Measurements from ENCODE around the gene TULP4. TPM values are rescaled to one million over a fixed set of nuclear protein-coding genes. Genes with fewer than 3 reads are reported as not detected.

TULP4 gene
- total and polyA plus RNA-seq, 8 donors = 1.7 to 237 (median 54.3) TPM

GRCh38 chr6:158500016-158500735 lies 187.9 kb downstream of the TULP4 start:
- H3K9me3 ChIP-seq = no peaks in the 10 kb centered on the region
- TF ChIP-seq CTCF (IDR thresholded peaks at IDR 0.05) (no peak), EP300 (IDR thresholded peaks at IDR 0.05) (no peak), POLR2AphosphoS5 (IDR thresholded peaks at IDR 0.05) (no peak), POLR2A (IDR thresholded peaks at IDR 0.05) (no peak)
- H3K4me3 ChIP-seq = no peak overlapping the region
- peaks cover 6 to 73% (median 72%) of the 10 kb centered on the region in 4 donors for H3K36me3 ChIP-seq
- no peak for DNase-seq
- intact Hi-C loops (cut with DNase I; ENCODE audit: low total_unique reads) = no loop called here
- 87 to 92% (median 89%) methylated on average over 8 of the region's 8 CpGs for WGBS, 5 donors
- no peaks in the 10 kb centered on the region for H3K27me3 ChIP-seq
- H3K27ac ChIP-seq = no peak overlapping the region
- no peaks in the 10 kb centered on the region for H3K4me1 ChIP-seq

GRCh38 chr6:158501360-158502262 lies 189.3 kb downstream of the TULP4 start:
- intact Hi-C loops (cut with DNase I; ENCODE audit: low total_unique reads) = no loop called here
- TF ChIP-seq CTCF (IDR thresholded peaks at IDR 0.05) (no peak), POLR2A (IDR thresholded peaks at IDR 0.05) (no peak), POLR2AphosphoS5 (IDR thresholded peaks at IDR 0.05) (no peak), EP300 (IDR thresholded peaks at IDR 0.05) (no peak)
- DNase-seq = no peak
- Histone ChIP-seq H3K36me3 (peaks cover 6 to 71% (median 65%) of the 10 kb centered on the region in 4 donors), H3K4me3 (no peak overlapping the region), H3K27ac (no peak overlapping the region), H3K27me3 (no peaks in the 10 kb centered on the region), H3K9me3 (no peaks in the 10 kb centered on the region), H3K4me1 (no peaks in the 10 kb centered on the region)
- 91 to 96% (median 93%) methylated on average over 23 to 26 of the region's 26 CpGs for WGBS, 5 donors

GRCh38 chr6:158502263-158502950 lies 190.1 kb downstream of the TULP4 start:
- no peak for DNase-seq

More at GRCh38 chr6:158502263-158502950, 190.1 kb downstream of the TULP4 start:
- no peak for TF ChIP-seq CTCF (IDR thresholded peaks at IDR 0.05)
- no peak for TF ChIP-seq POLR2AphosphoS5 (IDR thresholded peaks at IDR 0.05)
- no peak for TF ChIP-seq POLR2A (IDR thresholded peaks at IDR 0.05)
- TF ChIP-seq EP300 (IDR thresholded peaks at IDR 0.05) = no peak
- H3K9me3 ChIP-seq = no peaks in the 10 kb centered on the region
- no peak overlapping the region for H3K27ac ChIP-seq
- no peak overlapping the region for H3K4me3 ChIP-seq
- no peaks in the 10 kb centered on the region for H3K4me1 ChIP-seq
- intact Hi-C loops (cut with DNase I; ENCODE audit: low total_unique reads) = no loop called here
- peaks cover 6 to 78% (median 73%) of the 10 kb centered on the region in 4 donors for H3K36me3 ChIP-seq
- 93 to 97% (median 96%) methylated on average over 11 to 43 of the region's 43 CpGs for WGBS, 5 donors
- H3K27me3 ChIP-seq = no peaks in the 10 kb centered on the region
